Naive thymus-derived CD4-positive, alpha-beta T cell (primary cell): ENCODE data around the gene DNAH6. TPM values are rescaled to one million over a fixed set of nuclear protein-coding genes. Genes with fewer than 3 reads are reported as not detected.

Experiments
- ATAC-seq: fragments of 150-1000 bp; cut with Tn5 transposase; 2 replicates; pipeline ENCODE4 v1.10.0; 2021; ENCODE audit warnings: mild to moderate bottlenecking, moderate library complexity
- CTCF ChIA-PET: fragments of 350-600 bp; sonication (Branson Sonifier 250); formaldehyde crosslinking; loops from one replicate; lab custom pipeline; 2021; ENCODE audit warnings: antibody characterized with exemption; lab: Charles Lee
- POLR2A ChIA-PET: fragments of 350-600 bp; sonication (Branson Sonifier 250); formaldehyde crosslinking; loops from one replicate; lab custom pipeline; 2021; ENCODE audit warnings: antibody characterized with exemption, inconsistent platforms; lab: Charles Lee
- DNase-seq, 9 donors: peaks; one replicate each; pipeline versions ENCODE4 v3.0.0 to v3.0.0-alpha.2; 2020 to 2022; ENCODE audit warnings: mixed read lengths in 1 of 9
- H3K27ac ChIP-seq: one replicate; pipeline ENCODE4 v1.7.0; 2013; ENCODE audit warnings: mild to moderate bottlenecking, low read depth, low read length, moderate library complexity
- H3K27me3 ChIP-seq, 2 donors: one replicate each; pipeline ENCODE4 v1.7.0; 2013; ENCODE audit warnings: low read length in 2 of 2, mild to moderate bottlenecking in 2 of 2, moderate library complexity in 2 of 2; ENCODE audit not compliant: control insufficient read depth in 2 of 2, insufficient read depth in 2 of 2
- H3K36me3 ChIP-seq, 3 experiments: 1 replicate in 2 of 3; 2 replicates in 1 of 3; pipeline ENCODE4 v1.7.0; 2013; ENCODE audit warnings: low read length in 3 of 3, mild to moderate bottlenecking in 3 of 3, moderate library complexity in 1 of 3; ENCODE audit not compliant: insufficient read depth in 3 of 3, control insufficient read depth in 2 of 3
- H3K4me1 ChIP-seq, 2 donors: one replicate each; pipeline ENCODE4 v1.7.0; 2013; ENCODE audit warnings: low read length in 2 of 2, mild to moderate bottlenecking in 2 of 2, moderate library complexity in 1 of 2; ENCODE audit not compliant: control insufficient read depth in 2 of 2, insufficient read depth in 2 of 2
- H3K4me3 ChIP-seq: 2 replicates; pipeline ENCODE4 v1.7.0; 2013; ENCODE audit warnings: mild to moderate bottlenecking, low read length
- H3K9me3 ChIP-seq, 3 experiments: 1 replicate in 2 of 3; 2 replicates in 1 of 3; pipeline ENCODE4 v1.7.0; 2013; ENCODE audit warnings: low read length in 3 of 3; ENCODE audit not compliant: control insufficient read depth in 2 of 3
- H3K27ac Mint-ChIP-seq, 9 donors: one replicate each; pipeline ENCODE4 v1.8.0; 2020 to 2022; ENCODE audit warnings: mixed read lengths in 9 of 9, mild to moderate bottlenecking in 8 of 9, moderate library complexity in 5 of 9, inconsistent platforms in 2 of 9
- H3K27me3 Mint-ChIP-seq, 5 donors: one replicate each; pipeline ENCODE4 v1.8.0; 2021 to 2022; ENCODE audit warnings: mixed read lengths in 5 of 5, mild to moderate bottlenecking in 1 of 5
- H3K36me3 Mint-ChIP-seq, 5 donors: one replicate each; pipeline ENCODE4 v1.8.0; 2020 to 2022; ENCODE audit warnings: mixed read lengths in 5 of 5, mild to moderate bottlenecking in 3 of 5, inconsistent platforms in 1 of 5
- H3K4me1 Mint-ChIP-seq, 7 donors: one replicate each; pipeline ENCODE4 v1.8.0; 2020 to 2022; ENCODE audit warnings: mixed read lengths in 7 of 7, mild to moderate bottlenecking in 3 of 7, inconsistent platforms in 1 of 7
- H3K4me3 Mint-ChIP-seq, 10 donors: one replicate each; pipeline ENCODE4 v1.8.0; 2020 to 2022; ENCODE audit warnings: mild to moderate bottlenecking in 10 of 10, mixed read lengths in 10 of 10, moderate library complexity in 6 of 10, inconsistent platforms in 2 of 10
- H3K9me3 Mint-ChIP-seq, 11 donors: one replicate each; pipeline ENCODE4 v1.8.0; 2020 to 2022; ENCODE audit warnings: mixed read lengths in 11 of 11, mild to moderate bottlenecking in 4 of 11, inconsistent platforms in 1 of 11, moderate library complexity in 1 of 11
- intact Hi-C, 2 donors: fragments of 100-400 bp; cut with micrococcal nuclease; formaldehyde crosslinking; loops; one replicate each; pipeline ENCODE4 v1.15.1; 2023
- polyA plus RNA-seq, 2 donors: library from polyadenylated mRNA; unstranded; fragments of 300-500 nt; fragmentation: Illumina TruSeq; gene quantifications; one replicate each; pipeline ENCODE4 v1.2.3, GENCODE V29; 2021
- total RNA-seq, 6 experiments: library from RNA in 5 of 6; stranded (reverse) in 5 of 6; gene quantifications; 1 replicate in 5 of 6; 2 replicates in 1 of 6; pipeline ENCODE4 v1.2.3 and lab custom pipeline; 2021 to 2026

DNAH6 gene
- total and polyA plus RNA-seq, 7 experiments from 2014 or later: 0.73 to 2.3 (median 1.3) TPM

DNA sequence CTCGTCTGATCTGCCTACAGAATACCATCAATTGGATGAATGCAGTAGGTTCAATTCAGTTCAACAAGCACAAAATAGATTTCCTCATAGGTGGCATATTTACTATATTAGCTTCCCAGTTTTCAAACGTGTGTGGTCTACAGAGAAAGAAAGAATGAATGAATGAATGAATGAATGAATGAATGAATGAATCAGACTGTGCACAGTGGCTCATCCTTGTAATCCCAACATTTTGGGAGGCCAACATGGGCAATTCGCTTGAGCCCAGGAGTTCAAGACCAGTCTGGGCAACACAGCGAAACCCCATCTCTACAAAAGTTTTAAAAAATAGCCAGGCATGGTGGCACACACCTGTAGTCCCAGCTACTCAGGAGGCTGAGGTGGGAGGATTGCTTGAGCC, 269.7 kb downstream of the DNAH6 start:
- Histone ChIP-seq H3K4me3 (no peak overlapping the region), H3K27ac (no peak overlapping the region), H3K27me3 (no peaks in the 10 kb centered on the region), H3K36me3 (no peaks in the 10 kb centered on the region), H3K9me3 (no peaks in the 10 kb centered on the region), H3K4me1 (peaks cover 33 to 42% of the 10 kb centered on the region in 2 donors)
- H3K27me3 Mint-ChIP-seq: no peaks in the 10 kb centered on the region
- peak overlapping the region in 1 of 10 donors; percentile 57 for H3K4me3 Mint-ChIP-seq
- ATAC-seq (no peak), DNase-seq (no peak)
- ChIA-PET CTCF (interaction anchor here (0.7 kb wide), 1 partner anchor 17 kb away, joined by 3 read pairs; no protein-coding TSS in a partner anchor), POLR2A (interaction anchor here (0.8 to 1.4 kb wide), 4 partner anchors 39 to 139 kb away, joined by 3 read pairs; no protein-coding TSS in a partner anchor)
- no peak overlapping the region for H3K27ac Mint-ChIP-seq
- intact Hi-C loops: no loop called here
- peaks cover 0 to 35% (median 27%) of the 10 kb centered on the region in 5 donors for H3K36me3 Mint-ChIP-seq
- peaks cover 23 to 69% (median 62%) of the 10 kb centered on the region in 7 donors for H3K4me1 Mint-ChIP-seq
- H3K9me3 Mint-ChIP-seq: peaks cover 0 to 10% (median 0%) of the 10 kb centered on the region in 11 donors

DNA sequence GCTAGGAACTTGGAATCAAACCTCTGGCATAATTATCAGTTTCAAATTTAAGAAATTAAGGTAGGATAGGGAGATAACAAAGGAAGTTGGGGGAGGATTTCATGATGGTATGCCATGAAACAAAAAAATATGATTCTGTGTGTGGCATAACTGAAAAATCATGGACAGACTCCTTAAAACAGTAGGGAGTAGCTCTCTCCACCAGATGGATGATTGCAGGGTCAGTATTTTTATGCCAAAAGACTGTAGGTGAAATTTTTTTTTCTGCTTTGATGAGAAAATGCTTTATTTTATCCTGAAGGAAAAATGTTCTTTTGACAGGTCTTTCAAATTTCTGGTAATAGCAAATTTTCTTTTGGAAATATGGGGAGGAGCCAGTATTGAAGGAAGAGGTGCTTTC, 270.3 kb downstream of the DNAH6 start:
- Mint-ChIP-seq H3K4me3 (no peak overlapping the region), H3K27me3 (no peaks in the 10 kb centered on the region), H3K27ac (peak overlapping the region in 1 of 9 donors; percentile 53), H3K36me3 (peaks cover 0 to 34% (median 27%) of the 10 kb centered on the region in 5 donors), H3K4me1 (peaks cover 17 to 62% (median 56%) of the 10 kb centered on the region in 7 donors), H3K9me3 (peaks cover 0 to 9% (median 0%) of the 10 kb centered on the region in 11 donors)
- ChIA-PET CTCF (interaction anchor here (0.7 kb wide), 1 partner anchor 16 kb away, joined by 3 read pairs; no protein-coding TSS in a partner anchor), POLR2A (interaction anchor here (0.8 to 1.3 kb wide), 4 partner anchors 38 to 540 kb away, joined by 3 to 4 read pairs (median 3); no protein-coding TSS in a partner anchor)
- H3K4me3 ChIP-seq: no peak overlapping the region
- peaks cover 26 to 35% of the 10 kb centered on the region in 2 donors for H3K4me1 ChIP-seq
- DNase-seq: no peak
- no peak for ATAC-seq
- H3K27me3 ChIP-seq: no peaks in the 10 kb centered on the region
- H3K27ac ChIP-seq: no peak overlapping the region
- no peaks in the 10 kb centered on the region for H3K9me3 ChIP-seq
- intact Hi-C loops: no loop called here
- no peaks in the 10 kb centered on the region for H3K36me3 ChIP-seq

DNA sequence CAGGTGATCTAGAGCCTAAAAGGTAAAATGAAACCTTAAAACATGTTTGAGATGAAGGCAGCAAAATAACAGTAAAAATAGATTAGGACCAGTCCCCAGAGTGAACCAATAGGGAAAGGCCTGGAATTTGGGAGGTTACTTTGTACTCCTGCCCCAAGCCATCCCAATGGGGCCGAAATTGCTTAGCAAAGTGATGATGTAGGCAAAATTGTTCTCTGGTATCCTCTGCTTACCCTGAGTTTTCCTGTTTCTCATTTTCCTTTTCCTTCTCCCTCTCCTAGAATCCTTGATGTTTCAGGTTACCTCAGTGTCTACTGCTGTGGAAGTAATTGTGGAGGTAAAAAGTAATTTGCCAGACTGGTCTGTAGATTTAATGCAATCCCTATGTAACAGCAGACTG, 271.7 kb downstream of the DNAH6 start:
- POLR2A ChIA-PET: interaction anchor here (1.1 kb wide), 1 partner anchor 8 kb away, joined by 4 read pairs; no protein-coding TSS in a partner anchor
- intact Hi-C loops: no loop called here
- peaks cover 11 to 50% (median 41%) of the 10 kb centered on the region in 7 donors for H3K4me1 Mint-ChIP-seq
- H3K9me3 ChIP-seq: no peaks in the 10 kb centered on the region
- no peak overlapping the region for H3K27ac ChIP-seq
- no peaks in the 10 kb centered on the region for H3K36me3 ChIP-seq
- H3K4me3 Mint-ChIP-seq: no peak overlapping the region
- CTCF ChIA-PET: interaction anchor here (1.3 kb wide), 1 partner anchor 267 kb away, joined by 5 read pairs; no protein-coding TSS in a partner anchor
- H3K9me3 Mint-ChIP-seq: peaks cover 0 to 15% (median 4%) of the 10 kb centered on the region in 11 donors
- peaks cover 0 to 40% (median 34%) of the 10 kb centered on the region in 5 donors for H3K36me3 Mint-ChIP-seq
- H3K4me1 ChIP-seq: peaks cover 12 to 22% of the 10 kb centered on the region in 2 donors
- H3K27me3 Mint-ChIP-seq: no peaks in the 10 kb centered on the region
- H3K4me3 ChIP-seq: no peak overlapping the region
- H3K27ac Mint-ChIP-seq: peak overlapping the region in 2 of 9 donors; percentile 6 to 42
- no peak for ATAC-seq
- no peaks in the 10 kb centered on the region for H3K27me3 ChIP-seq
- DNase-seq: no peak

DNA sequence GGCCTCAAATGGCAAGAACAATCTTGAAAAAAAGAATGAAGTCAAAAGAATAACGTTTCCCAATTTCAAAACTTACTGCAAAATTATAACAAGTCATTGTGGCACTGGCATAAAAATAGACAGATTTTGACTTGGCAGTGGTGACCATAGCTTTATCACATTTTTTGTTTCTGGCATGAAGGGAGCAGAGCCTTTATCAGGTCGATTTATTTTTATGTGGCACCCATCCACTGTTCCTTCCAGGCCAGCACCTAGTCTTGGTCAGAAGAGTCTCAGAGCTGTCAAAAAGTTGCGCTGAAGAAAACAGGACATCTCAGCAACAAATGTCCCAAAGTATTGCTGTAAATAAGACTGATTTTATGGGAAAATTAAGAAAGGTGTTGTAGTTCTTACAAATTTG, 272.2 kb downstream of the DNAH6 start:
- Mint-ChIP-seq H3K27me3 (no peaks in the 10 kb centered on the region), H3K9me3 (peaks cover 0 to 15% (median 6%) of the 10 kb centered on the region in 11 donors), H3K36me3 (peaks cover 0 to 41% (median 37%) of the 10 kb centered on the region in 5 donors), H3K4me3 (no peak overlapping the region), H3K27ac (no peak overlapping the region), H3K4me1 (peaks cover 8 to 45% (median 37%) of the 10 kb centered on the region in 7 donors)
- no peaks in the 10 kb centered on the region for H3K27me3 ChIP-seq
- no peaks in the 10 kb centered on the region for H3K9me3 ChIP-seq
- CTCF ChIA-PET: interaction anchor here (1.3 kb wide), 1 partner anchor 268 kb away, joined by 5 read pairs; no protein-coding TSS in a partner anchor
- H3K4me1 ChIP-seq: peaks cover 9 to 18% of the 10 kb centered on the region in 2 donors
- POLR2A ChIA-PET: interaction anchor here (1.1 kb wide), 1 partner anchor 8 kb away, joined by 4 read pairs; no protein-coding TSS in a partner anchor
- ATAC-seq (no peak), DNase-seq (no peak)
- H3K27ac ChIP-seq: no peak overlapping the region
- intact Hi-C loops: no loop called here
- H3K4me3 ChIP-seq: no peak overlapping the region
- no peaks in the 10 kb centered on the region for H3K36me3 ChIP-seq

DNA sequence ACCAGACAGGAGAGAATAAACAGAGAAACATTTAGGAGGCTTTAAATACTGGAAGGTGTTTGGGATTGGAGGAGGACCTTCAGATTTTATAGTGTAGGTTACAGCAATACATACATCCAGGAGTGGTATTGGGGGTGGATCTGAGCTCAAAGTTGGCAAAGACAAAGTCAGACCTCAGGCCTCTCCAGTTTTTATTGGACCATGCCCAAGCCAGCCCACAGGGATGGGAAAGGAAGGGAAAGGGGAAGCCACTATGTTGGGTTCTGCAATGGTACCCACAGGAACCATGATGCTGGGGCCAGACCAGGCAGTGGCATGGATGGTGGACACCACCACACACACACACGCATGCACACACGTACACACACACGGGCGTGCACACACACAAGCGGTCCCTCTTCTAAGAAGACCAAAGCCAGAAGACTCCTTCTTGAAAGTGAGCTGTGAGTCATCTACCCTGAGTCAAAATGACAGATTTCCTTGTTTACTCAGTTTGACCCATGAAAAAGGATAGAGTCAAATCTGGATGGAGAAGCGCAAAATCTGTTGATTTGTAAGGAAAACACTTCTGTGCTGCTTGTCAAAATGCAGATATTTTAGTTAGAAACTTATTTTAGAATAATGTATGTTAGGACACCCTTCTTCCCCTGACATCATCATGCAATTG, 276.7 kb downstream of the DNAH6 start:
- Histone ChIP-seq H3K27me3 (no peaks in the 10 kb centered on the region), H3K4me3 (no peak overlapping the region), H3K36me3 (no peaks in the 10 kb centered on the region), H3K9me3 (no peaks in the 10 kb centered on the region), H3K27ac (no peak overlapping the region), H3K4me1 (no peaks in the 10 kb centered on the region)
- ATAC-seq (no peak), DNase-seq (no peak)
- ChIA-PET CTCF (interaction anchor here (0.7 to 1.2 kb wide), 2 partner anchors 21 to 296 kb away, joined by 3 read pairs; no protein-coding TSS in a partner anchor), POLR2A (interaction anchor here (0.5 to 1.2 kb wide), 2 partner anchors 10 to 262 kb away, joined by 3 read pairs; no protein-coding TSS in a partner anchor)
- H3K27ac Mint-ChIP-seq: peak overlapping the region in 1 of 9 donors; percentile 19
- no peak overlapping the region for H3K4me3 Mint-ChIP-seq
- intact Hi-C loops: no loop called here
- H3K9me3 Mint-ChIP-seq: peaks cover 0 to 16% (median 8%) of the 10 kb centered on the region in 11 donors
- H3K4me1 Mint-ChIP-seq: peaks cover 1 to 27% (median 19%) of the 10 kb centered on the region in 7 donors
- H3K36me3 Mint-ChIP-seq: peaks cover 0 to 29% (median 22%) of the 10 kb centered on the region in 5 donors
- H3K27me3 Mint-ChIP-seq: no peaks in the 10 kb centered on the region

DNA sequence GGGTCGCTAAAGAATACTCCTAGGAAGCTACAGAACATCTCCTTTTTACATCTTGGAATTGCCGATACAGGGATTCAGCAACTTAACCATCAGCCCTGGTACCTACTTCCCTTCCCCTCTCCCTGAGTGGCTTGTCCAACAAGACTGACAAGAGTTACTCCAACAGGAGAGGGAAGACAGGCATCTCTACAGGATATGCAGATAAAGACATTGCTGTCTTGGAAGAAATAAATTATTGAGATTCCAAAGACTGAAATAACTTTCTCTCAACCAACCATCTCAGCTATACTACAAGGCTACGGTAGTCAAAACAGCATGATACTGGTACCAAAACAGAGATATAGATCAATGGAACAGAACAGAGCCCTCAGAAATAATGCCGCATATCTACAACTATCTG, 277.3 kb downstream of the DNAH6 start:
- ChIA-PET CTCF (interaction anchor here (0.7 to 1.2 kb wide), 2 partner anchors 20 to 296 kb away, joined by 3 read pairs; no protein-coding TSS in a partner anchor), POLR2A (interaction anchor here (1.2 kb wide), 1 partner anchor 11 kb away, joined by 3 read pairs; no protein-coding TSS in a partner anchor)
- no peak overlapping the region for H3K27ac Mint-ChIP-seq
- Histone ChIP-seq H3K9me3 (no peaks in the 10 kb centered on the region), H3K36me3 (no peaks in the 10 kb centered on the region), H3K4me1 (no peaks in the 10 kb centered on the region), H3K27me3 (no peaks in the 10 kb centered on the region), H3K27ac (no peak overlapping the region), H3K4me3 (no peak overlapping the region)
- H3K4me3 Mint-ChIP-seq: no peak overlapping the region
- no peaks in the 10 kb centered on the region for H3K27me3 Mint-ChIP-seq
- peaks cover 0 to 30% (median 24%) of the 10 kb centered on the region in 7 donors for H3K4me1 Mint-ChIP-seq
- no peak for ATAC-seq
- no peak for DNase-seq
- H3K9me3 Mint-ChIP-seq: peaks cover 0 to 16% (median 8%) of the 10 kb centered on the region in 11 donors
- H3K36me3 Mint-ChIP-seq: peaks cover 0 to 28% (median 15%) of the 10 kb centered on the region in 5 donors
- intact Hi-C loops: no loop called here
